T47D (cell line): ENCODE data around the gene HIVEP3.

Experiments
- DNase-seq, 2 experiments: peaks; one replicate each; pipeline versions ENCODE4 v3.0.0 to v3.0.0-alpha.2; 2011 to 2012; ENCODE audit warnings: low read depth in 1 of 2, low spot score in 1 of 2
- JUND ChIP-seq: IDR thresholded peaks from 2 replicates; pipeline ENCODE4 v1.6.1; 2012; ENCODE audit warnings: low read depth
- in situ Hi-C: cut with HindIII; loops from 2 replicates; pipeline ENCODE4 v1.10.0; 2016; ENCODE audit warnings: low sequenced_read_pairs, low pct_unique_long_range_greater_than_20kb

The HIVEP3 gene

GRCh38 chr1:41659903-41660302 is 258.8 kb downstream of the HIVEP3 start:
- no peak for TF ChIP-seq JUND
- no peak for DNase-seq
- in situ Hi-C loops: no loop called here

GRCh38 chr1:41659159-41659495 is 259.6 kb downstream of the HIVEP3 start:
- no peak for DNase-seq
- TF ChIP-seq JUND: no peak
- in situ Hi-C loops: no loop called here

GRCh38 chr1:41658431-41659158 is 260.1 kb downstream of the HIVEP3 start:
- DNase-seq: no peak
- TF ChIP-seq JUND: no peak
- in situ Hi-C loops: no loop called here

- no peak for TF ChIP-seq JUND
- in situ Hi-C loops: no loop called here
- no peak for DNase-seq
Observed at GRCh38 chr1:41657679-41658295, 260.9 kb downstream of the HIVEP3 start.

GRCh38 chr1:41656825-41657500 is 261.8 kb downstream of the HIVEP3 start:
- in situ Hi-C loops: no loop called here
- no peak for DNase-seq
- TF ChIP-seq JUND: no peak

GRCh38 chr1:41656068-41656467 is 262.7 kb downstream of the HIVEP3 start:
- in situ Hi-C loops: no loop called here
- DNase-seq: no peak
- TF ChIP-seq JUND: no peak

GRCh38 chr1:41655632-41656031 is 263.1 kb downstream of the HIVEP3 start:
- in situ Hi-C loops: no loop called here
- no peak for TF ChIP-seq JUND
- DNase-seq: no peak

GRCh38 chr1:41653574-41653973 is 265.1 kb downstream of the HIVEP3 start:
- DNase-seq: no peak
- no peak for TF ChIP-seq JUND
- in situ Hi-C loops: no loop called here

GRCh38 chr1:41652384-41653265 is 266.1 kb downstream of the HIVEP3 start:
- in situ Hi-C loops: no loop called here
- no peak for DNase-seq
- TF ChIP-seq JUND: no peak

- DNase-seq: peak in 1 of 2 experiments; percentile 28
- in situ Hi-C loops: no loop called here
- TF ChIP-seq JUND: no peak
Observed at GRCh38 chr1:41650028-41650880, 268.5 kb downstream of the HIVEP3 start.

GRCh38 chr1:41649396-41650027 is 269.2 kb downstream of the HIVEP3 start:
- in situ Hi-C loops: no loop called here
- DNase-seq: no peak

More at GRCh38 chr1:41649396-41650027, 269.2 kb downstream of the HIVEP3 start:
- TF ChIP-seq JUND: no peak
